Measurements from ENCODE around the gene FHL2.

DNA sequence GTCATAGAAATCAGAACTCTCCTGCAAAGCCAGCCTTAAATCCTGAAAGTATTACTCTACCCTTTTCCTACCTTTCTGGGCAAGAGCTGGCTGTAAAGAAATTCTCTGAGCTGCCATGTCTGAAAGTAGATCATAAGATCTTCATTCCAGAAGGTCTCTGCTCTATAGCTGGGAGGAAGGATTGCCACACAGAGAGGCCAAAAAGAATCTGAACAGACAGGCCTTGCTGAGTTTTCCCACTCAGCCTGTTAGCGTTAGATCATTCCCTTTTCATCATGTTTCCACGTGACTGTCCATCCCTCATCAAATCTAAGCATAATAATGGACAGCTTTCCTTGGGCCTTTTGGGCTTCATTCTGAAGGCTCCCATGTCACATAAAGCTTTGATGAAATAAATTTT lies 43.2 kb upstream of the FHL2 start:
- no peak for TF ChIP-seq POLR2A (IDR thresholded peaks at IDR 0.05)
- TF ChIP-seq, protein P1, sequence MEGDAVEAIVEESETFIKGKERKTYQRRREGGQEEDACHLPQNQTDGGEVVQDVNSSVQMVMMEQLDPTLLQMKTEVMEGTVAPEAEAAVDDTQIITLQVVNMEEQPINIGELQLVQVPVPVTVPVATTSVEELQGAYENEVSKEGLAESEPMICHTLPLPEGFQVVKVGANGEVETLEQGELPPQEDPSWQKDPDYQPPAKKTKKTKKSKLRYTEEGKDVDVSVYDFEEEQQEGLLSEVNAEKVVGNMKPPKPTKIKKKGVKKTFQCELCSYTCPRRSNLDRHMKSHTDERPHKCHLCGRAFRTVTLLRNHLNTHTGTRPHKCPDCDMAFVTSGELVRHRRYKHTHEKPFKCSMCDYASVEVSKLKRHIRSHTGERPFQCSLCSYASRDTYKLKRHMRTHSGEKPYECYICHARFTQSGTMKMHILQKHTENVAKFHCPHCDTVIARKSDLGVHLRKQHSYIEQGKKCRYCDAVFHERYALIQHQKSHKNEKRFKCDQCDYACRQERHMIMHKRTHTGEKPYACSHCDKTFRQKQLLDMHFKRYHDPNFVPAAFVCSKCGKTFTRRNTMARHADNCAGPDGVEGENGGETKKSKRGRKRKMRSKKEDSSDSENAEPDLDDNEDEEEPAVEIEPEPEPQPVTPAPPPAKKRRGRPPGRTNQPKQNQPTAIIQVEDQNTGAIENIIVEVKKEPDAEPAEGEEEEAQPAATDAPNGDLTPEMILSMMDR (IDR thresholded peaks at IDR 0.05), result no peak

All from adrenal gland (tissue), 5 donors.